T-helper 22 cell (primary cell): ENCODE data around the gene ABCF2.

ENCODE experiments used
- DNase-seq: peaks from one replicate; pipeline ENCODE4 v3.0.0-alpha.2; 2020; ENCODE audit warnings: low read depth

The ABCF2 gene

DNA sequence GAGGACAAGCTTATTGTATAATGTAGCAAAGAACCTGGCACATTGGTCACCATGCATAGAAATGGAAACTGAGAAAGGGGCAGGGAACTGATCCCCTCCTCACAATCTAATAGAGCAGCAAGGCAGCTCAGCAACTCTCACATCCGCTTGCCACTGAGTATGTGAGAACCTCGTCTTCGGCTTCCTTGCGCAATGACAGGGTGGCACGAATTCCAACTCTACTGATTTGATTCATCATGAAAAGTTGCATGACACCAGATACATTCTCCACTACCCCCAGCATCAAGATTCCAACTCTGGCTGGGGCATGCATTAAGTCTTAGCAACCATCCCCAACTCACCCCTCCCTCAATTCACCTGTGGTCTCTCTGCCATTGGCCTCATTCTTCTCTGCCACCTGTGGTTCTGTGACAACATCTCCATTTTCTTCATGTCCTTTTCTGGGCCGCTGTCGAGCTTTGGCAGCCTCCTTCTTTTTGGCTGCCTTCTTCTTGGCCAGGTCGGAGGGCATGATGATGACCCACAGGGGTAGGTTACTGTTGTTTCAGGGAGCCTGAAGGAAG, 976 bp downstream of the ABCF2 start:
- DNase-seq, result no peak

DNA sequence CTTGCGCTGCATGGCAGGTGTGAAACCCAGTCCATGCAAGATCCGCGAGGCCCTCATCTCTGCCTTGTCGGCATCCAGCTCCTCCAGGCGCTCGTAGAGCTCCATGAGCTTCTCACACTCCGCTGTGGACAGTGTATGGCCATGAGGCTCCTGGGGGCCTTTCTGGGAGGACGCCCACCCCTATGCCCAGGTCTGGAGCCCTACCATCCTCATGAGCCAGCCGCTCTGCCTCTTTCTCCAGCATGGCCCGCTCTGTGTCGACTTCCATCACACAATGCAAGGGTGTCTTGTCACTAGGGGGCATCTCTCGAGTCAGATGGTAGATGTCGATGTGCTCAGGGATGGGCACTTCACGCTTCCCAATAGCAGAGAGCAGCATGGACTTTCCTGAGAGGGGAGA, 3.3 kb downstream of the ABCF2 start:
- no peak for DNase-seq

DNA sequence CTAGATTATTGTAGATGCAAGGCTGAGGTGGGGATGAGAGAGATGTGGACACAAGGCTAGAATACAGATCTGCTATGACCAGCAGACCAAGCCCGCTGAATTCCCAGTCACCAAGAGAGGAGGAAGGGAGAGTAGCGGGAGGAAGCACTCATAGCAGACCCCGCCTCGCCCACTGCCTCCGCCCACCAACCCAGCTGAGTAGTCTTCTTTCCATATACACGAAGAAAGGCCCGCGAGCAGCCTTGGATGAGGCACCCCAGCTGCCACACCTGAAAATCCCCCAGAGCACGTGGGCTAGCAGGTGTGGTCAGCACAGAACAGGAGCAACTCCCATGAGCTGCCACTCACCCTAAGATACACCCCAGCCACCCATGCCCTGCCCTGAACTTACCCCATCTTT, 8.8 kb downstream of the ABCF2 start:
- DNase-seq, result no peak

DNA sequence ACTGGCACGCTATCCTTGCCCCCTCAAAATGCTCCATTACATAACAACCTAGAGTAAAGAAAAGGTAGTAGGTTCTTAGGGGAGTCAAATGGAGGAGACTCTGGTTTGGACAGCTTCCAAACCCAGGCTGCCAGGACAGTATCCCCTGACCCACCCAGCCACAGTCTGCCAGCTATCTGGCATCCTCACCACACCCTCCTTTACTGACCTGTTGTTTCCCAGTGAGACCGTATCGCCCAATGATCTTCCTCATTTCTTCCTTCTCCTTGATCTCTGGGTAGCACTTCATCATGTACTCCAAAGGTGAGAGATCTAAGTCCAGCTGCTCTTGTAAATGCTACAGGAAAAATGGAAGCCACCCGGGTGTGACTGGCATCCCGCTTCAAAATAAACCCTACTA, 11.6 kb downstream of the ABCF2 start:
- no peak for DNase-seq

DNA sequence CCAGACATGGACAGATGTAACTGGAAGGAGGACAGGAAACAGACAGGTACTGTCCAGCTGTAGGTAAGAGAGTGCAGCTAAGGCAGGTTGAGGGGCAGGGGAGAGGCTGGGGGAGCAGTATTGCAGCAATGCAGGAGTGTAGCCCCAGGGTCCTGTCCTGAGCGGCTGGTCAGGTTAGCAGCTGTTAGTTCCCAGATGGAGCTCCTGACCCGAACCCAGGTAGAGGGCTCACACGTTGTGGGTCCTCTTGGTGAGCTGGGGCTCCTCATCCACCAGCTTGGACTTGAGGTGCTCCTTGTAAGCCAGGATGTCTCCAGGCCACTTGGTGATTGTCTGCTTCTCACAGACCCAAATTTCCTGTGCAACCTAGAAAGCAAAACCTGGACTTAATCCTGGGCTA, 13.2 kb downstream of the ABCF2 start:
- no peak for DNase-seq

- no peak for DNase-seq
Observed at GRCh38 chr7:151212626-151213025, 14.4 kb downstream of the ABCF2 start.

DNA sequence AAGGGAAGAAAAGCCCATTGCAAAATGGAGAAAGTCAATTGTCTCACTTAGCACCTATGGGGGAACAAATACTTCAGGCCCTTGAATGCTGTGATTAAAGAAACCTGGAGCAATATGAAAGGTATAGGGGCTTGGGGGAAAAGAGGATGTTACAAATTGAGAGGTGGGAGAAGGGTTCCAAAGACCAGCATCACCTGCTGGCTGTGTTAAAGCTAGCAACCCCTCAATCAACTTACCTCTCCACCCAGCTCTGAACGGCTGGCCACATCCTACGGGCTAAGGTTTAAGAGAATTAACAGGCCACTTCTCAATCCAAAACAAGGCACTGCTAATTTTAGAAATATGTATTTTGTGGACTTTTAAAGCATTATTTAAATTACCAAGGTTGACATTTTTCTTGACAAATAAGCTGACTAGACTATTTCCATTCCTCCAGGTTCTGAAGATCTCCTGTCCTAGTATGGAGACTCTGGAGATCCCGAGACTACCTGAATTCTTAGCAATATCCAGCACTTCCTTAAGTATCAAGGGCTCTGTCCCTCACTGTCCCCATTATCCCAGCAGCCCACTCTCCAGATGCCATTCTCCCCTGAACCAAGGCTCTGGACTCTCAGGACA, 15.7 kb downstream of the ABCF2 start:
- no peak for DNase-seq

GRCh38 chr7:151210087-151210854, 16.7 kb downstream of the ABCF2 start, which contains the start of gene H2BK1:
Gene H2BK1 (minus strand): TSS chr7:151210488. CDS start chr7:151210318, 170 bp downstream.
- DNase-seq, result no peak

DNA sequence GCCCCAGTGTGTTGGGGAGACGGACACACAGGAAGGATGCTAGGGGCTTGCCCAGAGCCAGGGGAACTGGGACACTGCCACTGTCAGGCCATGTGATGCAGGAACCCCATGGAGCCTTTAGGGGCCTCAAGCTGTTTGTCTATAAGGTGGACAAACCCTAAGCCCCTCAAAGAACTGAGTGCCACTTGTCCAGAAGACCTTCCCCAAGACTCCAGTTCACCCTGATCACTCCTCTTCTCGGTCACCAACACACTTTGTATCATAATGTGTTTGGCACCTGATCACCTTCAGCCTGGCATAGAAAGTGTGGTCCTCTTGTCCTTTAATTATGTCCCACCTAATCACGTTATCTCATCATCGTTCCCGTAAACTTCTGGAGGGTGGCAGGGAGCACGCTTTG, 17.4 kb downstream of the ABCF2 start:
- DNase-seq, result no peak

GRCh38 chr7:151208253-151208862, 18.6 kb downstream of the ABCF2 start:
- no peak for DNase-seq

DNA sequence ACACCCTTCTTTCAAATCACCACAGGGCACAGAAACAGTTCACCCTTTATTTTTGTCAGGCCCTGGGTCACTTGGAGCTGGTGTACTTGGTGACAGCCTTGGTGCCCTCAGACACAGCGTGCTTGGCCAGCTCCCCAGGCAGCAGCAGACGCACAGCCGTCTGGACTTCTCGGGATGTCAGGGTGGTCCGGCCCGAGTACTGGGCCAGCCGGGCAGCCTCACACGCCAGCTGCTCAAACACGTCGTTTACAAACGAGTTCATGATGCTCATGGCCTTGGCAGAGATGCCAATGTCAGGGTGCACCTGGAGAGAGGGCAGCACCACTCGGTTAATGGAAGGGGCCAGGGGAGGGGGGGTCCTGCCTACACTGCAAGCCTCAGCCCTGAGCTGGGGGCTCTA, 19.2 kb downstream of the ABCF2 start:
- DNase-seq, result no peak

DNA sequence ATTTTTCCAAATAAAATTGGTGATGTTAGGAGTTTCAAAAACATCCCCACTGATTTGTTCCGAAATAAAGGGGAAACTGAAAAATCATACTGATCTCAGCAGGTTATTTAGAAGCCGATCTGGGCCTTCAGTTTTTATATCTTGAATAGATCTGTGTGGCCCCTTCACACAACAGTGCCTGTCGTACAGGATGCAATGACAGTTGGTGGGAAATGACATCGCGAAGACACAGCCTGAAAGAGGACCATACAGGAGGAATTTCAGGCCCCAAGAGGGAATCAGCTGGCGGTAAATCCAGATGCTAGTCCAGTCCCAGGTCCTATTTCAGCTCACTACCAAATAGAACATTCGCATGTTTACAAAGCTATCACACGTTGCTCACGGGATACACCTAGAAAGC, 19.7 kb downstream of the ABCF2 start:
- no peak for DNase-seq

DNA sequence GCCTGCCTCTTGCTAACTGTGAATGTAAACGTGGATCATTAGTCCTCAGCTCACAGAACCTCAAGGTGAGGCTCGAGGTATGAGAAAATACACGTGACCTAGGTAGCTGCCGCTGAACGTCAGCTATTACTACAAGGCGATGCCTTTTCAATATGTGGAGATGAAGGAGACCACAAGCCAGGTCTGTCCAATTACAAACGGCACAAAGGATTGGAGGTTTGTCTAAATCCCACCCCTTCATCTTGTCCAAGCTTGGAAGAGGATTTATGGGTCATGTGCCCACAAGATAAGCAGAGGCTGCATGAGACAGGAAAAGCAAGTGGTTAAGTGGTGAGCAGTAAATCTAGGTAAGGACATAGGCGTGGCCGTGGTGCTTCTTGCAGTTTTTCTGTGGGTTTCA, 20.1 kb downstream of the ABCF2 start:
- DNase-seq, result peak; percentile 40

GRCh38 chr7:151205730-151206129, 21.3 kb downstream of the ABCF2 start:
- DNase-seq, result no peak

GRCh38 chr7:151204383-151205032, 22.5 kb downstream of the ABCF2 start:
- DNase-seq, result no peak

DNA sequence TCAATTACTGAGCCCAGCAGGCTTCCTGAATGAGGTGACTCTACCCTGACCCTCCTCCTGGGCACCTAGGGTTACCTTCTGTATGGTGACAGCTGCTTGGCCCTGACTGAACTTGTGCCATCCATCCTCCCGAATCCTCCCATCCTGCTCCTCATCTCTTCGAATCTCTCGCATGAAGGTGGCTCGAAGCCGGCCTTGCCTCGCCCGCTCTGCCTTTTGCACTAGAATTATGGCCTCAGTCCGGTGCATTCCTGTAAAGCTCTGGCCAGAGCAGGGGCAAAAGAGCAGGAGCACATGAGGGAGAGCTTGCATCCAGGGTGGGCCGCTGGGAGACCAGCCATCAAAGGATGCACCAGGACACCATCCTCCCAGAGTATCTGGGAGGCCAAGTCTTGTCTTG, 24.2 kb downstream of the ABCF2 start:
- no peak for DNase-seq

DNA sequence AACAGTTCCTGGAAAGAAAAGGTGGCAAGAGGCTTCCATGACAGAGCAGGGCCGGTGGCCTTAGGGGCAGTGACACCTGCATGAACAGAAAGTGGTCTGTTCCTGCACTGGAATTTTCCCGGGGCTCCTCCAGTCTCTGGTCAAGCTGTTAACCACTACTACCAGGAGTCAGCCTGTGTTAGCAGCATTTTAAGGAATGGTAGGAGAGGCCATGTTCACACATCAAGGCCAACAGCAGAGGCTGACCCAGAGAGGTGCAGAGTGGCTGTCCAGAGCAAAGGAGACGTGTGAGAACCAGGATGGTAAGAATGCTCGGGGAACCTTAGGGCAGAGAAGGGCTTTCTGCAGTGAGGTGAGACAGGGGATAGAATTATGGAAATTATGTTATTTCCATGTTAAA, 25.3 kb downstream of the ABCF2 start:
- no peak for DNase-seq

GRCh38 chr7:151201344-151201743, 25.7 kb downstream of the ABCF2 start:
- DNase-seq, result no peak

- no peak for DNase-seq
Observed at GRCh38 chr7:151198945-151199848, 27.8 kb downstream of the ABCF2 start.

GRCh38 chr7:151197932-151198331, 29.1 kb downstream of the ABCF2 start:
- no peak for DNase-seq

DNA sequence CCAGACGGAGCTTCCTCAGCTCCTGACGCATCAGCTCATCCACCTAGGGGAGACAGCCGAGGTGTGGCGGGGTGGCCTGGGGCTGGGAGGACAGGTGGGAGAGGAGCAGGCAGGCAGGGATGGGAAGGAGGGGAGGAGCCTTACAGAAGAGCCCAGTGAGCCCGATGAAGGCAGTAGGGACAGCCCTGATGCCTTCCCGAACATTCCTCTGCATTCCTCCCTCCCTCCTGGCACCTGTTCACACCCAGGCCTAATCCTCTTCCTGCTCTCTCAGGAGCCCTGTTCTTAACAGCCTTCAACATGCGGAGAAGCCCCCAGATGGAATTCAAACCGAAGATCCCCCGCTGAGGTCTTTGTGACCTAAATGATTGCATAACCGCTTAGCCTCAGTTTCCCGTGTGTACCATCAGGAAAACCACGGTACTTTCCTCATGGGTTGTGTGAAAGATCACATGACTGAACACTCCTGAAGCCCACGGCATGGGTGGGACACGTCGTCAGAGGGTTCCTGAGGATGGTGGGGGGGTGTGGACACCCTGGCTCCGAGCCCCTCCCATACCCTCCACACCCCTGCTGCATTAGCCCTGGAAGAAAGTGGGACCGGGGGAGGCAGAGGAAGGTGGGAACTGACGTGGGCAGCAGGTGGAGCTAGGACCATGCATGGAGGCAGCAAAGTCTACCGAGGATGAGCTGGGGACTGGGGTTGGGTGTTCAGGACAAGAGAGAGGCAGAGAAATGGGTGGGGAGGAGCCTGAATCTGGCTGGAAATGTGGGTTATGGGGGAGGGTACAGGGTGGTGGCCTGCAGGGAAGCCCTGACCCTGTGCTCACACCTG, 31.2 kb downstream of the ABCF2 start:
- DNase-seq, result no peak
